Mesenchymal stem cell (in vitro differentiated cells and primary cell): ENCODE results near the gene KDM4F.

ENCODE experiments used
- DNase-seq: peaks from one replicate; pipeline ENCODE4 v3.0.0-alpha.2; 2013
- H2AFZ ChIP-seq: one replicate; pipeline ENCODE4 v1.6.1; 2013; ENCODE audit warnings: low read depth, mild to moderate bottlenecking, control low read depth, inconsistent platforms, low read length, moderate library complexity
- H2AK5ac ChIP-seq: 2 replicates; pipeline ENCODE4 v1.6.1; 2013; ENCODE audit warnings: low read length, moderate library complexity, mild to moderate bottlenecking, inconsistent platforms; ENCODE audit not compliant: severe bottlenecking
- H2BK120ac ChIP-seq: one replicate; pipeline ENCODE4 v1.6.1; 2013; ENCODE audit warnings: low read depth, mild to moderate bottlenecking, inconsistent platforms, low read length, moderate library complexity
- H2BK12ac ChIP-seq, 2 experiments: one replicate each; pipeline ENCODE4 v1.6.1; 2013; ENCODE audit warnings: inconsistent platforms in 2 of 2, low read length in 2 of 2, mild to moderate bottlenecking in 2 of 2, moderate library complexity in 2 of 2, control low read depth in 1 of 2
- H2BK15ac ChIP-seq: one replicate; pipeline ENCODE4 v1.6.1; 2013; ENCODE audit warnings: mild to moderate bottlenecking, low read depth, inconsistent platforms; ENCODE audit not compliant: poor library complexity, severe bottlenecking
- H2BK5ac ChIP-seq: 2 replicates; pipeline ENCODE4 v1.6.1; 2013; ENCODE audit warnings: low read depth, mild to moderate bottlenecking, low read length, control low read depth, inconsistent platforms; ENCODE audit not compliant: poor library complexity, severe bottlenecking
- H3K14ac ChIP-seq, 2 experiments: one replicate each; pipeline ENCODE4 v1.6.1; 2013; ENCODE audit warnings: inconsistent platforms in 2 of 2, low read length in 2 of 2, control low read depth in 1 of 2, mild to moderate bottlenecking in 1 of 2, moderate library complexity in 1 of 2
- H3K18ac ChIP-seq, 2 experiments: one replicate each; pipeline ENCODE4 v1.6.1; 2013; ENCODE audit warnings: inconsistent platforms in 2 of 2, low read length in 2 of 2, control low read depth in 1 of 2, low read depth in 1 of 2, mild to moderate bottlenecking in 1 of 2
- H3K23ac ChIP-seq, 2 experiments: one replicate each; pipeline ENCODE4 v1.6.1; 2013; ENCODE audit warnings: inconsistent platforms in 2 of 2, low read length in 2 of 2, mild to moderate bottlenecking in 2 of 2, moderate library complexity in 2 of 2, control low read depth in 1 of 2
- H3K27ac ChIP-seq: 2 replicates; pipeline ENCODE4 v1.5.1; 2013; ENCODE audit warnings: mild to moderate bottlenecking, moderate library complexity, low read length, control low read depth, inconsistent platforms; ENCODE audit not compliant: poor library complexity, severe bottlenecking
- H3K27me3 ChIP-seq, 2 experiments: 2 replicates each; pipeline versions ENCODE4 v1.6.1 to v1.7.0; 2013; ENCODE audit warnings: low read length in 2 of 2, mild to moderate bottlenecking in 2 of 2, moderate library complexity in 2 of 2, control low read depth in 1 of 2, inconsistent platforms in 1 of 2; ENCODE audit not compliant: control insufficient read depth in 1 of 2, insufficient read depth in 1 of 2
- H3K36me3 ChIP-seq, 2 experiments: 2 replicates each; pipeline versions ENCODE4 v1.6.1 to v1.7.0; 2013; ENCODE audit warnings: low read length in 2 of 2, control low read depth in 1 of 2, inconsistent platforms in 1 of 2, low read depth in 1 of 2, mild to moderate bottlenecking in 1 of 2; ENCODE audit not compliant: insufficient read depth in 2 of 2, control insufficient read depth in 1 of 2
- H3K4ac ChIP-seq, 2 experiments: one replicate each; pipeline ENCODE4 v1.6.1; 2013; ENCODE audit warnings: inconsistent platforms in 2 of 2, low read length in 2 of 2, mild to moderate bottlenecking in 2 of 2, moderate library complexity in 2 of 2, control low read depth in 1 of 2, low read depth in 1 of 2
- H3K4me1 ChIP-seq: 2 replicates; pipeline ENCODE4 v1.6.1; 2013; ENCODE audit warnings: low read depth, low read length, control low read depth; ENCODE audit not compliant: control insufficient read depth, insufficient read depth
- H3K4me2 ChIP-seq: 2 replicates; pipeline ENCODE4 v1.6.1; 2013; ENCODE audit warnings: low read length, mild to moderate bottlenecking, inconsistent platforms; ENCODE audit not compliant: poor library complexity, severe bottlenecking
- H3K4me3 ChIP-seq, 2 experiments: 2 replicates each; pipeline versions ENCODE4 v1.5.1 to v1.7.0; 2013; ENCODE audit warnings: low read length in 2 of 2, mild to moderate bottlenecking in 2 of 2, control low read depth in 1 of 2, low read depth in 1 of 2; ENCODE audit not compliant: insufficient read depth in 1 of 2
- H3K79me1 ChIP-seq: replicated peaks from 2 replicates; pipeline ENCODE4 v1.6.1; 2013; ENCODE audit warnings: mild to moderate bottlenecking, control low read depth, low read length, inconsistent platforms; ENCODE audit not compliant: poor library complexity, severe bottlenecking
- H3K9ac ChIP-seq: 2 replicates; pipeline ENCODE4 v1.7.0; 2013; ENCODE audit warnings: mild to moderate bottlenecking, low read length, moderate library complexity
- H3K9me3 ChIP-seq: 2 replicates; pipeline ENCODE4 v1.7.0; 2013; ENCODE audit warnings: mild to moderate bottlenecking, low read length; ENCODE audit not compliant: control insufficient read depth
- H4K8ac ChIP-seq: one replicate; pipeline ENCODE4 v1.6.1; 2013; ENCODE audit warnings: inconsistent platforms, mild to moderate bottlenecking, low read length, moderate library complexity
- H4K91ac ChIP-seq: one replicate; pipeline ENCODE4 v1.6.1; 2013; ENCODE audit warnings: mild to moderate bottlenecking, low read length, inconsistent platforms
- WGBS: methylation state at CpG from one replicate; pipeline ENCODE4 v1.1.7; 2013; ENCODE audit warnings: mixed read lengths; 5-methylcytosine and 5-hydroxymethylcytosine counted together

KDM4F gene

DNA sequence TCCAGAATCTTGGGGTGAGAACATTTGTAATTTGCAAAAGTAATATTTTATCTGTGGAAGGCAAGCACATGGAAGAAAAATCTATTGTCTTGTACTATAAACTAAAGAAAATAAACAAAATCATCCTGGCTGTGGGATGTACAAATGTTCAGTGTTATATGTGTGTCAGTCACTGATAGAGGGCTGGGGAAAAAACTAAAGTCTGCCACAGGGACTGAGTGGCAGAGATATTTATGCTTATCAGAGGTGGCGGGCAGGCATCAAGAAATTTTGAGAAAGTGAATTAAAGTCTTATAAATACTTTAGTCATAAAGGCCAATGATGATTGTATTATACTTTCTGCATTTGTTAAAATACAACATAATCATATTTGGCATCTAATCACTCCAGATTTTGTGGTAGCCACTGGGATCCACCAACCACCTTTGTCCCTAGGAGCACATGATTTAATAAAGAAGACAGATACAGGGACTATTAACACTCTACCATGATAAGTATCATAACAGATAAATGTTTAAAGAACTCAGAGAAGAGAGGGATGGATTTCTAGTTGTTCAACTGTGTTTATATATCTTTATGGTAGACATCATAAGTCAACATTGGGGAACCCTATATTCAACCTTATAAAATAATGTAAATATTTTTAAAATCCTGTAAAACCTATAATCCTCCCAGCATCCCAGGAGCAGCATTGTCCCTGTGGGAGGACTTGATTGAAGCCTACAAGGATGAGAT, 37.8 kb downstream of the KDM4F start:
- H4K8ac ChIP-seq: no peak overlapping the region
- H3K18ac ChIP-seq: no peak overlapping the region
- no peak overlapping the region for H2AFZ ChIP-seq
- no peak overlapping the region for H3K4me2 ChIP-seq
- H3K9ac ChIP-seq: no peak overlapping the region
- no peak overlapping the region for H3K4ac ChIP-seq
- no peak overlapping the region for H3K14ac ChIP-seq
- H2BK12ac ChIP-seq: no peak overlapping the region
- no peak overlapping the region for H3K4me3 ChIP-seq
- H3K9me3 ChIP-seq: no peaks in the 10 kb centered on the region
- no peak overlapping the region for H2BK120ac ChIP-seq
- H3K4me1 ChIP-seq: peaks cover 6% of the 10 kb centered on the region
- no peaks in the 10 kb centered on the region for H3K27me3 ChIP-seq
- no peak overlapping the region for H2BK5ac ChIP-seq
- H4K91ac ChIP-seq: no peak overlapping the region
- no peak for DNase-seq
- no peak overlapping the region for H2BK15ac ChIP-seq
- H3K79me1 ChIP-seq: peaks cover 4% of the 10 kb centered on the region
- 100% methylated on average over 1 of the region's 1 CpG for WGBS
- no peak overlapping the region for H3K23ac ChIP-seq
- no peak overlapping the region for H3K27ac ChIP-seq
- H3K36me3 ChIP-seq: no peaks in the 10 kb centered on the region
- no peak overlapping the region for H2AK5ac ChIP-seq

DNA sequence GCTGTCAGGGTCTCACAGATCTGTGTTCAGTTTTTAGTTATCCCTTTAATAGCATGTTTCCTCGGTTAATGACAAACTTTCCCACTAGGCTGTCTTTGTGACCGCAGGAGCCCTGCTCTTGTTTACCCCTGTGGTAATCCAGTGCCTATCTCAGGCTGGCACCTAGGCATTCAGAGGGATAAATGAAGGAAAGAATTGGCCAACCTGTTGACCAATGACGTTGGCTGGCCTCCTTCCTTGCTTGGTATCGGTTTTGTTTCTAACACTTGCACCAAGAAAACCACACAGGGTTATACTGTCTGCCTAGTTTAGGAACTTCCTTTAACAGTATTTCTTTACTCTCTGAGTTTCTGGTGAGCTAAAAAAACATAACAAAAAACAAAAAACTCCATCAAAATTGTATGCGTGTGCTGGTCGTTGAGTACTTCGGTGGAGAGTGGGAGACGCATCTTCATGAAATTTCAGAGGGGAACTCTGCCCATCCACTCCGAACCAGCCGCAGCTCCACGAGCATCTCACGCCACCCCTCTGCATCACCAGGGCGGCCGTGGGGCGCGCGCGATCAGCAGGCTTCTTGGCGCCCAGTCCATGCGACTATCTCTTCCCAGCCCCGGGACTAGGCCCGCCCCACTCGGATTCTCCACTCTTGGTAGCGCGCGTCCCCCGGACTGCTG, 39.9 kb downstream of the KDM4F start:
- Histone ChIP-seq H3K4me1 (peaks cover 16% of the 10 kb centered on the region), H2BK12ac (peak overlapping the region in 1 of 2 experiments; percentile 91), H2BK15ac (peak overlapping the region; percentile 98), H3K23ac (no peak overlapping the region), H2AFZ (peak overlapping the region; percentile 83), H2BK120ac (peak overlapping the region; percentile 77), H3K79me1 (peaks cover 4% of the 10 kb centered on the region), H3K9me3 (no peaks in the 10 kb centered on the region), H3K9ac (peak overlapping the region; percentile 87), H3K4me3 (peak overlapping the region; percentile 82 to 86), H3K18ac (peak overlapping the region; percentile 79 to 87), H3K36me3 (no peaks in the 10 kb centered on the region), H4K91ac (peak overlapping the region; percentile 81), H4K8ac (peak overlapping the region; percentile 76), H3K27me3 (no peaks in the 10 kb centered on the region), H2BK5ac (no peak overlapping the region), H3K4me2 (peak overlapping the region; percentile 83), H3K14ac (no peak overlapping the region), H2AK5ac (no peak overlapping the region), H3K27ac (peak overlapping the region; percentile 47), H3K4ac (peak overlapping the region; percentile 26 to 68)
- 24% methylated on average over 22 of the region's 27 CpGs for WGBS
- DNase-seq: no peak

DNA sequence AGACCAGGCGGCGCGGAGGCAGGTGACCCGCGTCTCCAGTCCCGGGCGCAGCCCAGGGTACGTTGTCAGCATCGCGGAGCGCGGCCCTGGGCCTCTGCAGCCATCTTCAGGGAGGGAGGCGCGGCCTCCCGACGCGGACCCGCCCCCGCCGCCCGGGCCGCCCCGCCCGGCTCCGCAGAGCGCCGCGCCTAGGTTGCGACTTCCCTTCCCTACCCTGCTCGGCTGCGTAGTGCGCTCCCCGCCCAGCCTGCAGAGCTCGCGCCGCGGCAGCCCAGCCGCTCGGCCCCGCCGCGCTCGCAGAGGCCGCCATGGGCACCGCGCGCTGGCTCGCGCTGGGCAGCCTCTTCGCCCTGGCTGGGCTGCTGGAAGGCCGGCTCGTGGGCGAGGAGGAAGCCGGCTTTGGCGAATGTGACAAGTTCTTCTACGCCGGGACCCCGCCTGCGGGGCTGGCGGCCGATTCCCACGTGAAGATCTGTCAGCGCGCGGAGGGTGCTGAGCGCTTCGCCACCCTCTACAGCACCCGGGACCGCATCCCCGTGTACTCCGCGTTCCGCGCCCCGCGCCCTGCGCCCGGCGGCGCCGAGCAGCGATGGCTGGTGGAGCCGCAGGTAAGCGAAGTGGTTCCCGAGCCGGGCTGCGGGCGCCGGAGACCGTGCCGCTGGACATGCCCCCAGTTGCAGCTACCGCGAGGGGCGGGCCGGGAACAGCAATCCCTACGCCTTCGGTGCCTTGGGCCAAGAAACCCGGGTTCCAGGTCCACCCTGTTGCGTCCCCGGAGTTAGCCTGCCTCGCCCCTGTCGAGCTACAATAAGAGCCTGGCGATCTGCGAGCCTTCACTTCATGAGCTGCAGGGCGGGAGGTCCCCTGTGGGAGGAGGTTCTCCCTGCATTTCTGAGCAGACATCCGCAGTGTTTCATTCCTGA, 40.7 kb downstream of the KDM4F start, which contains the start of gene ENDOD1:
Gene ENDOD1, plus strand, starts transcription at position 227 of the 923 bp plus-strand sequence. Its CDS starts 82 bp downstream, at position 309.
- H3K18ac ChIP-seq: peak within 1 kb of the TSS; percentile 87 to 96
- peak within 1 kb of the TSS; percentile 81 for H4K91ac ChIP-seq
- peak within 1 kb of the TSS; percentile 95 for H3K4me2 ChIP-seq
- H4K8ac ChIP-seq: peak within 1 kb of the TSS; percentile 76
- H2AK5ac ChIP-seq: no peak within 1 kb of the TSS
- under 1% methylated on average over 96 of the region's 106 CpGs for WGBS
- peak within 1 kb of the TSS; percentile 35 to 91 for H2BK12ac ChIP-seq
- H3K36me3 ChIP-seq: no peaks in the 10 kb centered on the region
- H3K14ac ChIP-seq: peak within 1 kb of the TSS in 1 of 2 experiments; percentile 92
- H2BK120ac ChIP-seq: peak within 1 kb of the TSS; percentile 91
- peak within 1 kb of the TSS; percentile 87 for H3K9ac ChIP-seq
- H3K27ac ChIP-seq: peak within 1 kb of the TSS; percentile 47
- no peaks in the 10 kb centered on the region for H3K9me3 ChIP-seq
- H2AFZ ChIP-seq: peak within 1 kb of the TSS; percentile 86
- H3K23ac ChIP-seq: peak within 1 kb of the TSS in 1 of 2 experiments; percentile 51
- peak; percentile 82 for DNase-seq
- no peaks in the 10 kb centered on the region for H3K27me3 ChIP-seq
- peak within 1 kb of the TSS; percentile 98 for H2BK15ac ChIP-seq
- H3K79me1 ChIP-seq: peaks cover 4% of the 10 kb centered on the region
- H3K4me3 ChIP-seq: peak within 1 kb of the TSS; percentile 82 to 86
- peaks cover 16% of the 10 kb centered on the region for H3K4me1 ChIP-seq
- peak within 1 kb of the TSS; percentile 48 for H2BK5ac ChIP-seq
- peak within 1 kb of the TSS; percentile 69 to 85 for H3K4ac ChIP-seq
